Caco-2 (cell line): ENCODE measurements around the gene TMEM205. TPM values are rescaled to one million over a fixed set of nuclear protein-coding genes. Genes with fewer than 3 reads are reported as not detected.

Experiments
- BruUV-seq: library from RNA; stranded (reverse); fragments of 400-500 nt; replicated peaks from 2 replicates; lab custom pipeline; 2021; lab: Mats Ljungman, UMichigan
- CTCF ChIA-PET: fragments of 300-600 bp; sonication (Branson Sonifier 250); formaldehyde crosslinking; loops from one replicate; lab custom pipeline; 2022; ENCODE audit warnings: antibody characterized with exemption; lab: Charles Lee
- POLR2A ChIA-PET: fragments of 300-600 bp; sonication (Branson Sonifier 250); formaldehyde crosslinking; loops from one replicate; lab custom pipeline; 2022; ENCODE audit warnings: antibody characterized with exemption; lab: Charles Lee
- DNase-seq, 2 experiments: peaks; one replicate each; pipeline versions ENCODE4 v3.0.0 to v3.0.0-alpha.2; 2020 to 2022
- H3K27me3 ChIP-seq: replicated peaks from 2 replicates; pipeline ENCODE4 v1.6.0; 2011; ENCODE audit warnings: low read length; ENCODE audit not compliant: control insufficient read depth, insufficient read depth
- H3K36me3 ChIP-seq: 2 replicates; pipeline ENCODE4 v1.5.1; 2011; ENCODE audit warnings: low read length; ENCODE audit not compliant: control insufficient read depth, insufficient read depth
- H3K4me1 ChIP-seq: fragments of 250-450 bp; sonication (Bioruptor Pico); 2 replicates; pipeline ENCODE4 v1.5.1; 2020; ENCODE audit warnings: mild to moderate bottlenecking
- H3K4me3 ChIP-seq: 2 replicates; pipeline ENCODE4 v1.5.1; 2011; ENCODE audit warnings: low read depth, mild to moderate bottlenecking, control low read depth, low read length
- H3K9me3 ChIP-seq: fragments of 250-450 bp; sonication (Bioruptor Pico); 2 replicates; pipeline ENCODE4 v1.5.1; 2020; ENCODE audit warnings: mild to moderate bottlenecking, moderate library complexity
- H3K27ac Mint-ChIP-seq: one replicate; pipeline ENCODE4 v1.8.0; 2022; ENCODE audit warnings: mixed read lengths; ENCODE audit not compliant: unreplicated experiment
- H3K27me3 Mint-ChIP-seq: one replicate; pipeline ENCODE4 v1.8.0; 2022; ENCODE audit warnings: mixed read lengths; ENCODE audit not compliant: insufficient read depth, unreplicated experiment
- H3K36me3 Mint-ChIP-seq: one replicate; pipeline ENCODE4 v1.8.0; 2022; ENCODE audit warnings: mild to moderate bottlenecking, mixed read lengths; ENCODE audit not compliant: insufficient read depth, unreplicated experiment
- H3K4me1 Mint-ChIP-seq: one replicate; pipeline ENCODE4 v1.8.0; 2022; ENCODE audit warnings: low read depth, mixed read lengths; ENCODE audit not compliant: unreplicated experiment
- H3K4me3 Mint-ChIP-seq: one replicate; pipeline ENCODE4 v1.8.0; 2022; ENCODE audit warnings: mild to moderate bottlenecking, moderate library complexity, mixed read lengths; ENCODE audit not compliant: unreplicated experiment
- H3K9me3 Mint-ChIP-seq: one replicate; pipeline ENCODE4 v1.8.0; 2022; ENCODE audit warnings: mixed read lengths; ENCODE audit not compliant: unreplicated experiment
- CTCF ChIP-seq, 2 experiments: fragments of 200-600 bp in 1 of 2; IDR thresholded peaks; 1 replicate in 1 of 2; 2 replicates in 1 of 2; pipeline versions ENCODE4 v1.5.1 to v1.8.0; 2011 to 2022; ENCODE audit warnings: antibody characterized with exemption in 1 of 2, control low read depth in 1 of 2, inconsistent platforms in 1 of 2, low read depth in 1 of 2, low read length in 1 of 2, mild to moderate bottlenecking in 1 of 2, moderate library complexity in 1 of 2; ENCODE audit not compliant: insufficient read depth in 1 of 2, severe bottlenecking in 1 of 2, unreplicated experiment in 1 of 2
- intact Hi-C: fragments of 100-400 bp; cut with micrococcal nuclease; formaldehyde crosslinking; loops from one replicate; pipeline ENCODE4 v1.10.0; 2022; ENCODE audit not compliant: unreplicated experiment
- total RNA-seq: library from RNA; stranded (reverse); gene quantifications from 2 replicates; pipeline ENCODE4 v1.2.3, GENCODE V29; 2022

TMEM205 gene
- total RNA-seq, 1 experiment from 2014 or later: 68.3 TPM

GRCh38 chr19:11383706-11384048 is 37.6 kb upstream of the TMEM205 start:
- no peak for TF ChIP-seq CTCF (IDR thresholded peaks at IDR 0.05; ENCODE audit: insufficient read depth in 1 of 2, low read depth in 1 of 2, low read length in 1 of 2, severe bottlenecking in 1 of 2, unreplicated experiment in 1 of 2)

GRCh38 chr19:11382898-11383705 is 37.0 kb upstream of the TMEM205 start:
- ChIA-PET CTCF (interaction anchor here (0.5 to 2.7 kb wide), 20 partner anchors 9 to 186 kb away, joined by 3 to 31 read pairs (median 6); partner anchors contain the start of genes ELOF1, ODAD3, PRKCSH and RGL3), POLR2A (interaction anchor here (0.5 to 2.3 kb wide), 9 partner anchors 8 to 442 kb away, joined by 3 to 19 read pairs (median 4); partner anchors contain the start of genes RGL3 and SWSAP1)
- intact Hi-C loops: loop anchor here (5.0 kb wide), 1 partner anchor 34 kb away; the partner anchor contains the start of gene RGL3

More at GRCh38 chr19:11383706-11384048, 37.6 kb upstream of the TMEM205 start:
- Histone ChIP-seq H3K4me1 (0 out of 2 replicates have a peak, but pooled peaks cover 4% of the 10 kb centered on the region), H3K9me3 (no peaks in the 10 kb centered on the region), H3K36me3 (no peaks in the 10 kb centered on the region), H3K27me3 (no peaks in the 10 kb centered on the region), H3K4me3 (peak overlapping the region; percentile 59)
- ChIA-PET CTCF (interaction anchor here (0.6 to 2.7 kb wide), 14 partner anchors 9 to 176 kb away, joined by 4 to 31 read pairs (median 8); partner anchors contain the start of genes ELOF1, ODAD3, PRKCSH and RGL3), POLR2A (interaction anchor here (0.5 to 2.3 kb wide), 8 partner anchors 9 to 442 kb away, joined by 3 to 19 read pairs (median 4); partner anchors contain the start of genes RGL3 and SWSAP1)
- H3K4me1 Mint-ChIP-seq: no peaks in the 10 kb centered on the region
- H3K27me3 Mint-ChIP-seq: no peaks in the 10 kb centered on the region
- intact Hi-C loops: loop anchor here (5.0 kb wide), 1 partner anchor 34 kb away; the partner anchor contains the start of gene RGL3
- H3K4me3 Mint-ChIP-seq: peak overlapping the region; percentile 95
- H3K9me3 Mint-ChIP-seq: no peaks in the 10 kb centered on the region
- DNase-seq: no peak
- H3K36me3 Mint-ChIP-seq: peaks cover 12% of the 10 kb centered on the region
- BruUV-seq: no TSS peak
- no peak overlapping the region for H3K27ac Mint-ChIP-seq

More at GRCh38 chr19:11382898-11383705, 37.0 kb upstream of the TMEM205 start:
- H3K9me3 Mint-ChIP-seq: no peaks in the 10 kb centered on the region
- BruUV-seq: no TSS peak
- H3K4me1 Mint-ChIP-seq: no peaks in the 10 kb centered on the region
- Histone ChIP-seq H3K36me3 (no peaks in the 10 kb centered on the region), H3K4me1 (0 out of 2 replicates have a peak, but pooled peaks cover 4% of the 10 kb centered on the region), H3K27me3 (no peaks in the 10 kb centered on the region), H3K9me3 (no peaks in the 10 kb centered on the region), H3K4me3 (peak overlapping the region; percentile 59)
- H3K27ac Mint-ChIP-seq: peak overlapping the region; percentile 98
- H3K4me3 Mint-ChIP-seq: peak overlapping the region; percentile 95
- TF ChIP-seq CTCF (IDR thresholded peaks at IDR 0.05; ENCODE audit: insufficient read depth in 1 of 2, low read depth in 1 of 2, low read length in 1 of 2, severe bottlenecking in 1 of 2, unreplicated experiment in 1 of 2): peak; percentile 82 to 87
- H3K36me3 Mint-ChIP-seq: peaks cover 12% of the 10 kb centered on the region
- DNase-seq: peak; percentile 78 to 82
- H3K27me3 Mint-ChIP-seq: no peaks in the 10 kb centered on the region
